ENCODE results near the gene IQCM.

Gene IQCM

GRCh38 chr4:149741186-149741831 lies 74.3 kb downstream of the IQCM start:
- H3K27ac ChIP-seq (replicated peaks): no peak overlapping the region
- no peak overlapping the region for H3K4me3 ChIP-seq (replicated peaks; ENCODE audit: insufficient read depth, low read length)
- no peak for TF ChIP-seq CTCF (IDR thresholded peaks at IDR 0.05; ENCODE audit: insufficient read depth, low read length)
- no peak for TF ChIP-seq POLR2AphosphoS5 (IDR thresholded peaks at IDR 0.05; ENCODE audit: low read depth)
- TF ChIP-seq GABPA (IDR thresholded peaks at IDR 0.05; ENCODE audit: low read depth): no peak
- TF ChIP-seq, protein P1, sequence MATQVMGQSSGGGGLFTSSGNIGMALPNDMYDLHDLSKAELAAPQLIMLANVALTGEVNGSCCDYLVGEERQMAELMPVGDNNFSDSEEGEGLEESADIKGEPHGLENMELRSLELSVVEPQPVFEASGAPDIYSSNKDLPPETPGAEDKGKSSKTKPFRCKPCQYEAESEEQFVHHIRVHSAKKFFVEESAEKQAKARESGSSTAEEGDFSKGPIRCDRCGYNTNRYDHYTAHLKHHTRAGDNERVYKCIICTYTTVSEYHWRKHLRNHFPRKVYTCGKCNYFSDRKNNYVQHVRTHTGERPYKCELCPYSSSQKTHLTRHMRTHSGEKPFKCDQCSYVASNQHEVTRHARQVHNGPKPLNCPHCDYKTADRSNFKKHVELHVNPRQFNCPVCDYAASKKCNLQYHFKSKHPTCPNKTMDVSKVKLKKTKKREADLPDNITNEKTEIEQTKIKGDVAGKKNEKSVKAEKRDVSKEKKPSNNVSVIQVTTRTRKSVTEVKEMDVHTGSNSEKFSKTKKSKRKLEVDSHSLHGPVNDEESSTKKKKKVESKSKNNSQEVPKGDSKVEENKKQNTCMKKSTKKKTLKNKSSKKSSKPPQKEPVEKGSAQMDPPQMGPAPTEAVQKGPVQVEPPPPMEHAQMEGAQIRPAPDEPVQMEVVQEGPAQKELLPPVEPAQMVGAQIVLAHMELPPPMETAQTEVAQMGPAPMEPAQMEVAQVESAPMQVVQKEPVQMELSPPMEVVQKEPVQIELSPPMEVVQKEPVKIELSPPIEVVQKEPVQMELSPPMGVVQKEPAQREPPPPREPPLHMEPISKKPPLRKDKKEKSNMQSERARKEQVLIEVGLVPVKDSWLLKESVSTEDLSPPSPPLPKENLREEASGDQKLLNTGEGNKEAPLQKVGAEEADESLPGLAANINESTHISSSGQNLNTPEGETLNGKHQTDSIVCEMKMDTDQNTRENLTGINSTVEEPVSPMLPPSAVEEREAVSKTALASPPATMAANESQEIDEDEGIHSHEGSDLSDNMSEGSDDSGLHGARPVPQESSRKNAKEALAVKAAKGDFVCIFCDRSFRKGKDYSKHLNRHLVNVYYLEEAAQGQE (IDR thresholded peaks at IDR 0.05; ENCODE audit: insufficient replicate concordance, low read depth): no peak
- no peak for TF ChIP-seq SPI1 (IDR thresholded peaks at IDR 0.05; ENCODE audit: borderline replicate concordance, low read depth)
- DNase-seq (ENCODE audit: low read depth in 1 of 2, low spot score in 1 of 2): no peak
- no peaks in the 10 kb centered on the region for H3K27me3 ChIP-seq (ENCODE audit: insufficient read depth, poor library complexity, severe bottlenecking)

GRCh38 chr4:149738156-149738555 lies 77.5 kb downstream of the IQCM start:
- Histone ChIP-seq H3K27ac (replicated peaks) (no peak overlapping the region), H3K4me3 (replicated peaks; ENCODE audit: insufficient read depth, low read length) (no peak overlapping the region), H3K27me3 (ENCODE audit: insufficient read depth, poor library complexity, severe bottlenecking) (no peaks in the 10 kb centered on the region)
- no peak for DNase-seq (ENCODE audit: low read depth in 1 of 2, low spot score in 1 of 2)
- TF ChIP-seq SPI1 (IDR thresholded peaks at IDR 0.05; ENCODE audit: borderline replicate concordance, low read depth) (no peak), POLR2AphosphoS5 (IDR thresholded peaks at IDR 0.05; ENCODE audit: low read depth) (no peak), CTCF (IDR thresholded peaks at IDR 0.05; ENCODE audit: insufficient read depth, low read length) (no peak)
- TF ChIP-seq, protein P1 (IDR thresholded peaks at IDR 0.05; ENCODE audit: insufficient replicate concordance, low read depth): no peak

DNA sequence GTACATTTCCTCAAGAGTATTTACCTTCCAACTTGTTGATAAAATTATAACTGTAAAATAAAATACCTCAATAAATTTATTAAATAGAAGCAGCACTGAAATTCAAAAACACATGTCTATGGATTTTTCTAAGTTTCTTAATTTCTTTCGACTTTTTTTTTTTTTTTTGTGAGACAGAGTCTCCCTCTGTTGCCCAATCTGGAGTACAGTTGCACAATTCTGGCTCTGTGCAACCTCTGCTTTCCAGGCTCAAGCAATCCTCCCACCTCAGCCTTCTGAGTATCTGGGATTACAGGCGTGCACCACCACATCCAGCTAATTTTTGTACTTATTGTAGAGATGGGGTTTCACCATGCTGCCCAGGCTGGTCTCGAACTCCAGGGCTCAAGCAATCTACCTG lies 79.8 kb downstream of the IQCM start:
- Histone ChIP-seq H3K27ac (replicated peaks) (no peak overlapping the region), H3K4me3 (replicated peaks; ENCODE audit: insufficient read depth, low read length) (no peak overlapping the region), H3K27me3 (ENCODE audit: insufficient read depth, poor library complexity, severe bottlenecking) (no peaks in the 10 kb centered on the region)
- TF ChIP-seq CTCF (IDR thresholded peaks at IDR 0.05; ENCODE audit: insufficient read depth, low read length) (no peak), GABPA (IDR thresholded peaks at IDR 0.05; ENCODE audit: low read depth) (no peak), POLR2AphosphoS5 (IDR thresholded peaks at IDR 0.05; ENCODE audit: low read depth) (no peak), SPI1 (IDR thresholded peaks at IDR 0.05; ENCODE audit: borderline replicate concordance, low read depth) (no peak)
- TF ChIP-seq, protein P1 (IDR thresholded peaks at IDR 0.05; ENCODE audit: insufficient replicate concordance, low read depth): no peak
- peak; percentile 8 to 55 for DNase-seq (ENCODE audit: low read depth in 1 of 2, low spot score in 1 of 2)

All from HL-60 (cell line).